HG03432 (cell line): Measurements from ENCODE around the gene COL4A1.

ENCODE experiments used
- ATAC-seq: cut with Tn5 transposase; IDR thresholded peaks from one replicate; pipeline ENCODE4 v1.9.1; 2021; ENCODE audit warnings: mild to moderate bottlenecking, moderate library complexity; ENCODE audit not compliant: unreplicated experiment

COL4A1 gene

DNA sequence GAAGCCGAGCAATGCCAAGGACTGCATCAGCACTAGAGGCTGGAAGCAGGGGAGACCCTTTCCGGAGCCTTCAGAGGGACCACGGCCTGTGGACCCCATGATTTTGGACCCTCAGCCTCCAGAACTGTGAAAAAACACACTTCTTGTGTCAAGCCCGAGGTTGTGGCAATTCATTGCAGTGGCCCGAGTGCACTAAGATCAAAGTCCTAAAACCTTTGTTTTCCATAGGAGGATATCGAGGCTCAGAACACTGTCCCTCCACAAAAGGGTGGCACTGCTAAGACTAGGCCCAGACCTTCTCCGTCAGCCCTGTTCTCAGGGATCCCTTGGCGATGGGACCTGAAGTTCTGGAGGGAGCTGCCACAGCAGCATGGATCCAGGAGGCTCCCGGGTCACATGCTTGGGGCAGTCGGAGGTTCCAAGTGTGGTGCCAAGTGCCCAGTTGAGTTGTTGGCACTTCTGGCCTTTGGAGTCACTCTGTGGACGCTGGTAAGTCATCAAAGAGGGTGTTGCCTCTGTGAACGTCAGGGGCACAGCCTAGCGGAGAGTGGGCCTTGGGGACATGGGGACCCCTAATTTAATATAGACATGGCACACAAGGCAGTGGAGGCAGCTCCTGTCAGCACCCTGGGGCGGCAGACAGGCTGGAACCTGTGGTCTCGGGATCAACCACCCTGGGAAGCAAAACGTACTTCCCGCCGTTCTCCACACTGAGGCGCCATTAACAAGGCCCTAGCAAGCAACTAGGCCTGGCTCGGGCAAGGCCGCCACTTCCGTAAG is 199.2 kb downstream of the COL4A1 start:
- no peak for ATAC-seq

DNA sequence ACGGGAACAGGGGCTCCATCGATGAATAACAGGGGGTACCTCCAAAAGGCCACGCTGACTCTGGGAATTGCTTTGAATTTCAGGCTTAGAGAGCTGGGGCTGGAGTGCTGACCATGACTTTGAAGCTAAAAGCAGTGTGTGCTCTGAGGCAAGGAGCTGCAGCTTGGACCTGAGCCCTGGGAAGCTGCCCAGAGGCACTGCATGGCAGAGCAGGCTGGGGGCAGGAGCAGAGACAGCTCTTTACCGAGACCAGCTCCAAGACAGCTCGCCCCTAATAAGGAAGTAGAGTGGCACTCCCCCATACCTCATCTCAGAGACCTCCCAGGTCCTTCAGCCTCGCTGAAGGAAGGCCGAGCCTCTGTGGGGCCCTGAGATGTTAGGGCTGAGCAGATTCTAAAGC is 200.2 kb downstream of the COL4A1 start:
- ATAC-seq: no peak

DNA sequence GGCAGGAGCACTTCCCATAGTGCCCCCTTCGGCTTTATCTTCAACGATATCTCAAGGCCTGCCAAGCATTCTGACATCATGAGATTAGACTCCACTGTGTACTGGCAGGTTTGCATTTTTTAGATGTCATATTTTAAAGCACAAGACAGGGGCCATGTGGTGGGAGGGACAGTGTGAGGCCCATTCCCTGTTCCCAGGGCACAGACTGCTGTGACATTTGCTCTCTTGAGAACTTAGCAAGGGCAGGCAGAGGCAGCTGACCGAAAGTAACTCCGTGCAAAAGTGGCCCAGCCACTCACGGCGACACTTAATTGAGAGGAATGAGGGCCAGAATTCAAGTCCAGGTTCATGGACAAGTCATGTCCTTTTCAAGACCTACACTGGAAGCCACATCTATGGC is 201.8 kb downstream of the COL4A1 start:
- no peak for ATAC-seq

GRCh38 chr13:110103534-110103933 is 203.4 kb downstream of the COL4A1 start:
- ATAC-seq: no peak

DNA sequence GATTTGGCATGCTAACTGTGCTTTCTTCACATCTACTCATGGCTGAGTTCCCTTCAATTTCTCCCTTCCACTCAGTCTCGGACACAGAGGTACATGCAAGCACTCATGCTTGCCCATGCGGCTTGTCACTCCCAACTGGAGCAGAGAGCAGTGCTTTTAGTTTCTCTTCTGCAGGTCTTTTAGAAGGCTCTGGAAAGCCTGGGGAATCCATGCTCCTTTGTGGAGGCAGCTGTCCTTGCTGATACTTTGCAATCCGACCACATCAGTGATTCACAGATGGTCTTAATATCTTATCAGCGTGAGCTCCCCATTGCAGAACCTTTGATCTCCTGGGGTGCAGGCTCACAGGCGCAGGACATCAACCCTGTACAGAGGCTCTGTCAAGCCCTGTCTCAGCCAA is 203.9 kb downstream of the COL4A1 start:
- ATAC-seq: no peak

GRCh38 chr13:110102053-110102452 is 204.9 kb downstream of the COL4A1 start:
- no peak for ATAC-seq

GRCh38 chr13:110099922-110100321 is 207.0 kb downstream of the COL4A1 start:
- no peak for ATAC-seq
